GM23338 (cell line): ENCODE data around the gene HOXA2.

Experiments
- CREB1 ChIP-seq: fragments of 250-450 bp; sonication (Bioruptor Pico); IDR thresholded peaks from 2 replicates; pipeline ENCODE4 v1.5.0; 2020; ENCODE audit warnings: low read depth, mild to moderate bottlenecking, moderate library complexity
- EZH2 ChIP-seq: fragments of 200-600 bp; sonication (generic); IDR thresholded peaks from one replicate; pipeline ENCODE4 v1.8.0; 2017; ENCODE audit warnings: antibody characterized with exemption, mild to moderate bottlenecking, low read depth; ENCODE audit not compliant: unreplicated experiment
- EZH2phosphoT487 ChIP-seq: fragments of 200-600 bp; sonication (generic); IDR thresholded peaks from one replicate; pipeline ENCODE4 v1.8.1; 2018; ENCODE audit warnings: antibody characterized with exemption; ENCODE audit not compliant: unreplicated experiment
- JUNB ChIP-seq: IDR thresholded peaks from one replicate; pipeline ENCODE4 v1.6.1; 2016; ENCODE audit warnings: antibody characterized with exemption; ENCODE audit not compliant: unreplicated experiment
- NANOG ChIP-seq: IDR thresholded peaks from 2 replicates; pipeline ENCODE4 v1.6.1; 2016; ENCODE audit warnings: antibody characterized with exemption, borderline replicate concordance
- POLR2AphosphoS5 ChIP-seq: IDR thresholded peaks from 2 replicates; pipeline ENCODE4 v1.6.1; 2016; ENCODE audit warnings: antibody characterized with exemption, low read depth
- STAT1 ChIP-seq: IDR thresholded peaks from one replicate; pipeline ENCODE4 v1.6.1; 2016; ENCODE audit warnings: antibody characterized with exemption; ENCODE audit not compliant: unreplicated experiment
- ZNF114 ChIP-seq: fragments of 250-450 bp; sonication (Bioruptor Pico); IDR thresholded peaks from 2 replicates; pipeline ENCODE4 v1.5.0; 2020; ENCODE audit warnings: mild to moderate bottlenecking, moderate library complexity
- ZNF331 ChIP-seq: fragments of 250-450 bp; sonication (Bioruptor Pico); IDR thresholded peaks from 2 replicates; pipeline ENCODE4 v1.5.0; 2020; ENCODE audit warnings: low read depth, mild to moderate bottlenecking, moderate library complexity
- TF ChIP-seq, protein P1 (sequence below), 2 experiments: fragments of 200-600 bp in 1 of 2; sonication (generic) in 1 of 2; conservative IDR thresholded peaks; 2 replicates each; pipeline versions ENCODE4 v1.5.1 to v1.6.1; 2016 to 2017; ENCODE audit warnings: antibody characterized with exemption in 2 of 2, low read depth in 2 of 2, mild to moderate bottlenecking in 2 of 2, moderate library complexity in 1 of 2
- TF ChIP-seq, protein P2 (sequence below): IDR thresholded peaks from one replicate; pipeline ENCODE4 v1.6.1; 2018; ENCODE audit warnings: antibody characterized with exemption; ENCODE audit not compliant: unreplicated experiment
- TF ChIP-seq, protein P3 (sequence below): IDR thresholded peaks from 2 replicates; pipeline ENCODE4 v1.6.1; 2016; ENCODE audit warnings: antibody characterized with exemption
- TF ChIP-seq, protein P4 (sequence below): fragments of 250-450 bp; sonication (Bioruptor Pico); IDR thresholded peaks from 2 replicates; pipeline ENCODE4 v1.5.0; 2020; ENCODE audit warnings: mild to moderate bottlenecking, moderate library complexity

DNA sequence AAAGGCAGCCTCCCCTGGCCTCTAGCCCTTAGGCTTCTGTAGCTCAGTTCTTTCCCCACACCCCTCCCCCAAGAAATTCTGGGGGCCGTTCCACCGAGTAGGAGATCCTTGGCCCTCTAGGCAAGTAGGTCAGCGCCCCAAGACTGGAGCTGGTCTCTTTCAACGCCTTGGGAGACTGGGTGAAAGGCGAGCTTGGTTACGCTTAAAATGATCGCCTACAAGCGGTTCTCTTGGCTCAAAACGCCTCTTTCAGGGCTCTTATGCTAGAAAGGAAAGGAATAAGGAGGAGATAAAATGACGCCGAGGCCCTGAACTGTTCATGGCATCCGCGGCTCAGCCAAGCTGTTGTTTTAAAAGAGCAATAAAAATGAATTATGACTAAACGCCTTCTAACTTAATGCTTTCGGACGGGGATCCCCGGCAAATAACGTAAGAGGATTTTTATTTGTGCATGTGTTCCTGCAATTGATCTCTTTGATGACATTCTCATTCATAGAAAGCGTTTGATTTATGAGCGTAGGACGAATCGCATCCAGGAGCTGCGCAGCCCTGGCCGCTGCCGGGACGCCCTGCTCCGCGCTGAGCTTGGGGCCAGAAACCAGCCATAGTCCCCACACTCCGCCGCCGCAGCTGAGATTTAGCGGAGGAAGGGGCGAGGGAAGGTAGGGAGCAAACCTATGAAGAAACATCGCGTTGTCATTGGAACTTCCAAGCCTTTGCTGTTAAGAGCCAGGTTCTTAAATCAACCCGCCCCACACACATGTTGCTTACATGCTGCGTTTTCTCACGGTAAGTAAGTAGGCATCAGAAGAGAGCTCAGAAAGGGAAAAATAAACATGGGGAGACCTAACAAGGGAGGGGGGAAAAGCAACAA is 3.7 kb downstream of the HOXA2 start:
- TF ChIP-seq EZH2: peak; percentile 98
- TF ChIP-seq NANOG: no peak
- TF ChIP-seq, protein P1, sequence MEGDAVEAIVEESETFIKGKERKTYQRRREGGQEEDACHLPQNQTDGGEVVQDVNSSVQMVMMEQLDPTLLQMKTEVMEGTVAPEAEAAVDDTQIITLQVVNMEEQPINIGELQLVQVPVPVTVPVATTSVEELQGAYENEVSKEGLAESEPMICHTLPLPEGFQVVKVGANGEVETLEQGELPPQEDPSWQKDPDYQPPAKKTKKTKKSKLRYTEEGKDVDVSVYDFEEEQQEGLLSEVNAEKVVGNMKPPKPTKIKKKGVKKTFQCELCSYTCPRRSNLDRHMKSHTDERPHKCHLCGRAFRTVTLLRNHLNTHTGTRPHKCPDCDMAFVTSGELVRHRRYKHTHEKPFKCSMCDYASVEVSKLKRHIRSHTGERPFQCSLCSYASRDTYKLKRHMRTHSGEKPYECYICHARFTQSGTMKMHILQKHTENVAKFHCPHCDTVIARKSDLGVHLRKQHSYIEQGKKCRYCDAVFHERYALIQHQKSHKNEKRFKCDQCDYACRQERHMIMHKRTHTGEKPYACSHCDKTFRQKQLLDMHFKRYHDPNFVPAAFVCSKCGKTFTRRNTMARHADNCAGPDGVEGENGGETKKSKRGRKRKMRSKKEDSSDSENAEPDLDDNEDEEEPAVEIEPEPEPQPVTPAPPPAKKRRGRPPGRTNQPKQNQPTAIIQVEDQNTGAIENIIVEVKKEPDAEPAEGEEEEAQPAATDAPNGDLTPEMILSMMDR (conservative IDR thresholded peaks at IDR 0.05; ENCODE audit: low read depth in 2 of 2): no peak
- no peak for TF ChIP-seq POLR2AphosphoS5
- TF ChIP-seq, protein P2, sequence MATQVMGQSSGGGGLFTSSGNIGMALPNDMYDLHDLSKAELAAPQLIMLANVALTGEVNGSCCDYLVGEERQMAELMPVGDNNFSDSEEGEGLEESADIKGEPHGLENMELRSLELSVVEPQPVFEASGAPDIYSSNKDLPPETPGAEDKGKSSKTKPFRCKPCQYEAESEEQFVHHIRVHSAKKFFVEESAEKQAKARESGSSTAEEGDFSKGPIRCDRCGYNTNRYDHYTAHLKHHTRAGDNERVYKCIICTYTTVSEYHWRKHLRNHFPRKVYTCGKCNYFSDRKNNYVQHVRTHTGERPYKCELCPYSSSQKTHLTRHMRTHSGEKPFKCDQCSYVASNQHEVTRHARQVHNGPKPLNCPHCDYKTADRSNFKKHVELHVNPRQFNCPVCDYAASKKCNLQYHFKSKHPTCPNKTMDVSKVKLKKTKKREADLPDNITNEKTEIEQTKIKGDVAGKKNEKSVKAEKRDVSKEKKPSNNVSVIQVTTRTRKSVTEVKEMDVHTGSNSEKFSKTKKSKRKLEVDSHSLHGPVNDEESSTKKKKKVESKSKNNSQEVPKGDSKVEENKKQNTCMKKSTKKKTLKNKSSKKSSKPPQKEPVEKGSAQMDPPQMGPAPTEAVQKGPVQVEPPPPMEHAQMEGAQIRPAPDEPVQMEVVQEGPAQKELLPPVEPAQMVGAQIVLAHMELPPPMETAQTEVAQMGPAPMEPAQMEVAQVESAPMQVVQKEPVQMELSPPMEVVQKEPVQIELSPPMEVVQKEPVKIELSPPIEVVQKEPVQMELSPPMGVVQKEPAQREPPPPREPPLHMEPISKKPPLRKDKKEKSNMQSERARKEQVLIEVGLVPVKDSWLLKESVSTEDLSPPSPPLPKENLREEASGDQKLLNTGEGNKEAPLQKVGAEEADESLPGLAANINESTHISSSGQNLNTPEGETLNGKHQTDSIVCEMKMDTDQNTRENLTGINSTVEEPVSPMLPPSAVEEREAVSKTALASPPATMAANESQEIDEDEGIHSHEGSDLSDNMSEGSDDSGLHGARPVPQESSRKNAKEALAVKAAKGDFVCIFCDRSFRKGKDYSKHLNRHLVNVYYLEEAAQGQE: no peak
- TF ChIP-seq EZH2phosphoT487: peak; percentile 54
- no peak for TF ChIP-seq CREB1 (CRISPR knock-in tag)
- TF ChIP-seq, protein P3, sequence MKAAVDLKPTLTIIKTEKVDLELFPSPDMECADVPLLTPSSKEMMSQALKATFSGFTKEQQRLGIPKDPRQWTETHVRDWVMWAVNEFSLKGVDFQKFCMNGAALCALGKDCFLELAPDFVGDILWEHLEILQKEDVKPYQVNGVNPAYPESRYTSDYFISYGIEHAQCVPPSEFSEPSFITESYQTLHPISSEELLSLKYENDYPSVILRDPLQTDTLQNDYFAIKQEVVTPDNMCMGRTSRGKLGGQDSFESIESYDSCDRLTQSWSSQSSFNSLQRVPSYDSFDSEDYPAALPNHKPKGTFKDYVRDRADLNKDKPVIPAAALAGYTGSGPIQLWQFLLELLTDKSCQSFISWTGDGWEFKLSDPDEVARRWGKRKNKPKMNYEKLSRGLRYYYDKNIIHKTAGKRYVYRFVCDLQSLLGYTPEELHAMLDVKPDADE: no peak
- TF ChIP-seq JUNB: no peak
- TF ChIP-seq, protein P4, sequence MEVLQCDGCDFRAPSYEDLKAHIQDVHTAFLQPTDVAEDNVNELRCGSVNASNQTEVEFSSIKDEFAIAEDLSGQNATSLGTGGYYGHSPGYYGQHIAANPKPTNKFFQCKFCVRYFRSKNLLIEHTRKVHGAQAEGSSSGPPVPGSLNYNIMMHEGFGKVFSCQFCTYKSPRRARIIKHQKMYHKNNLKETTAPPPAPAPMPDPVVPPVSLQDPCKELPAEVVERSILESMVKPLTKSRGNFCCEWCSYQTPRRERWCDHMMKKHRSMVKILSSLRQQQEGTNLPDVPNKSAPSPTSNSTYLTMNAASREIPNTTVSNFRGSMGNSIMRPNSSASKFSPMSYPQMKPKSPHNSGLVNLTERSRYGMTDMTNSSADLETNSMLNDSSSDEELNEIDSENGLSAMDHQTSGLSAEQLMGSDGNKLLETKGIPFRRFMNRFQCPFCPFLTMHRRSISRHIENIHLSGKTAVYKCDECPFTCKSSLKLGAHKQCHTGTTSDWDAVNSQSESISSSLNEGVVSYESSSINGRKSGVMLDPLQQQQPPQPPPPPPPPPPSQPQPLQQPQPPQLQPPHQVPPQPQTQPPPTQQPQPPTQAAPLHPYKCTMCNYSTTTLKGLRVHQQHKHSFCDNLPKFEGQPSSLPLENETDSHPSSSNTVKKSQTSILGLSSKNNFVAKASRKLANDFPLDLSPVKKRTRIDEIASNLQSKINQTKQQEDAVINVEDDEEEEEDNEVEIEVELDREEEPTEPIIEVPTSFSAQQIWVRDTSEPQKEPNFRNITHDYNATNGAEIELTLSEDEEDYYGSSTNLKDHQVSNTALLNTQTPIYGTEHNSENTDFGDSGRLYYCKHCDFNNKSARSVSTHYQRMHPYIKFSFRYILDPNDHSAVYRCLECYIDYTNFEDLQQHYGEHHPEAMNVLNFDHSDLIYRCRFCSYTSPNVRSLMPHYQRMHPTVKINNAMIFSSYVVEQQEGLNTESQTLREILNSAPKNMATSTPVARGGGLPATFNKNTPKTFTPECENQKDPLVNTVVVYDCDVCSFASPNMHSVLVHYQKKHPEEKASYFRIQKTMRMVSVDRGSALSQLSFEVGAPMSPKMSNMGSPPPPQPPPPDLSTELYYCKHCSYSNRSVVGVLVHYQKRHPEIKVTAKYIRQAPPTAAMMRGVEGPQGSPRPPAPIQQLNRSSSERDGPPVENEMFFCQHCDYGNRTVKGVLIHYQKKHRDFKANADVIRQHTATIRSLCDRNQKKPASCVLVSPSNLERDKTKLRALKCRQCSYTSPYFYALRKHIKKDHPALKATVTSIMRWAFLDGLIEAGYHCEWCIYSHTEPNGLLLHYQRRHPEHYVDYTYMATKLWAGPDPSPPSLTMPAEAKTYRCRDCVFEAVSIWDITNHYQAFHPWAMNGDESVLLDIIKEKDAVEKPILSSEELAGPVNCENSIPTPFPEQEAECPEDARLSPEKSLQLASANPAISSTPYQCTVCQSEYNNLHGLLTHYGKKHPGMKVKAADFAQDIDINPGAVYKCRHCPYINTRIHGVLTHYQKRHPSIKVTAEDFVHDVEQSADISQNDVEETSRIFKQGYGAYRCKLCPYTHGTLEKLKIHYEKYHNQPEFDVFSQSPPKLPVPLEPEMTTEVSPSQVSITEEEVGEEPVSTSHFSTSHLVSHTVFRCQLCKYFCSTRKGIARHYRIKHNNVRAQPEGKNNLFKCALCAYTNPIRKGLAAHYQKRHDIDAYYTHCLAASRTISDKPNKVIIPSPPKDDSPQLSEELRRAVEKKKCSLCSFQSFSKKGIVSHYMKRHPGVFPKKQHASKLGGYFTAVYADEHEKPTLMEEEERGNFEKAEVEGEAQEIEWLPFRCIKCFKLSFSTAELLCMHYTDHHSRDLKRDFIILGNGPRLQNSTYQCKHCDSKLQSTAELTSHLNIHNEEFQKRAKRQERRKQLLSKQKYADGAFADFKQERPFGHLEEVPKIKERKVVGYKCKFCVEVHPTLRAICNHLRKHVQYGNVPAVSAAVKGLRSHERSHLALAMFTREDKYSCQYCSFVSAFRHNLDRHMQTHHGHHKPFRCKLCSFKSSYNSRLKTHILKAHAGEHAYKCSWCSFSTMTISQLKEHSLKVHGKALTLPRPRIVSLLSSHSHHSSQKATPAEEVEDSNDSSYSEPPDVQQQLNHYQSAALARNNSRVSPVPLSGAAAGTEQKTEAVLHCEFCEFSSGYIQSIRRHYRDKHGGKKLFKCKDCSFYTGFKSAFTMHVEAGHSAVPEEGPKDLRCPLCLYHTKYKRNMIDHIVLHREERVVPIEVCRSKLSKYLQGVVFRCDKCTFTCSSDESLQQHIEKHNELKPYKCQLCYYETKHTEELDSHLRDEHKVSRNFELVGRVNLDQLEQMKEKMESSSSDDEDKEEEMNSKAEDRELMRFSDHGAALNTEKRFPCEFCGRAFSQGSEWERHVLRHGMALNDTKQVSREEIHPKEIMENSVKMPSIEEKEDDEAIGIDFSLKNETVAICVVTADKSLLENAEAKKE (CRISPR knock-in tag): no peak
- no peak for TF ChIP-seq STAT1
- TF ChIP-seq ZNF331 (CRISPR knock-in tag): no peak
- TF ChIP-seq ZNF114 (CRISPR knock-in tag): no peak
